ENCODE results near the gene FMNL3.

DNA sequence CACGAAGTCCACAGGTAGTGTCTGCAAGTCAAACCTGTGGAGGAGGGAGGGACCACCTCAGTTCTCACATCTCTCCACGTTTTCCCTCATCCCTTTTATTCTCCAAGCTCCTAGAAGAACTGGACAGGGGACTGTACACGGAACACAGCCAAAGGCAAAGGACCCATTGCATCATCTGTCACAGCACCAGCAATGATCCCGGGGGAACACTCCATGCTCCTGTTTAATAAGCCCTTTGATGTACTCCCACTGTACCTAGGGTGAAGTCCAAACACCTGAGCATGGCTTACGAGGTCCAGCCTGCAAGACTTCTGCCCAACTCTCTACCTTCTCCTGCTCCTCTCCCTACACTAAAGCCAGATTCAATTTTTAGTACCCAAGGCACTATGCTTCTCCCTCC is 57.3 kb downstream of the FMNL3 start:
- TF ChIP-seq POLR2AphosphoS5 (IDR thresholded peaks at IDR 0.05; ENCODE audit: low read depth, low read length) (no peak), TAF1 (IDR thresholded peaks at IDR 0.05; ENCODE audit: borderline replicate concordance, low read depth, low read length) (no peak)

All from GM12892 (cell line).